HG02852 (cell line): ENCODE measurements around the gene L3MBTL4.

Experiments
- ATAC-seq: cut with Tn5 transposase; IDR thresholded peaks from one replicate; pipeline ENCODE4 v1.9.1; 2021; ENCODE audit warnings: mild to moderate bottlenecking, moderate library complexity; ENCODE audit not compliant: unreplicated experiment

L3MBTL4 gene

DNA sequence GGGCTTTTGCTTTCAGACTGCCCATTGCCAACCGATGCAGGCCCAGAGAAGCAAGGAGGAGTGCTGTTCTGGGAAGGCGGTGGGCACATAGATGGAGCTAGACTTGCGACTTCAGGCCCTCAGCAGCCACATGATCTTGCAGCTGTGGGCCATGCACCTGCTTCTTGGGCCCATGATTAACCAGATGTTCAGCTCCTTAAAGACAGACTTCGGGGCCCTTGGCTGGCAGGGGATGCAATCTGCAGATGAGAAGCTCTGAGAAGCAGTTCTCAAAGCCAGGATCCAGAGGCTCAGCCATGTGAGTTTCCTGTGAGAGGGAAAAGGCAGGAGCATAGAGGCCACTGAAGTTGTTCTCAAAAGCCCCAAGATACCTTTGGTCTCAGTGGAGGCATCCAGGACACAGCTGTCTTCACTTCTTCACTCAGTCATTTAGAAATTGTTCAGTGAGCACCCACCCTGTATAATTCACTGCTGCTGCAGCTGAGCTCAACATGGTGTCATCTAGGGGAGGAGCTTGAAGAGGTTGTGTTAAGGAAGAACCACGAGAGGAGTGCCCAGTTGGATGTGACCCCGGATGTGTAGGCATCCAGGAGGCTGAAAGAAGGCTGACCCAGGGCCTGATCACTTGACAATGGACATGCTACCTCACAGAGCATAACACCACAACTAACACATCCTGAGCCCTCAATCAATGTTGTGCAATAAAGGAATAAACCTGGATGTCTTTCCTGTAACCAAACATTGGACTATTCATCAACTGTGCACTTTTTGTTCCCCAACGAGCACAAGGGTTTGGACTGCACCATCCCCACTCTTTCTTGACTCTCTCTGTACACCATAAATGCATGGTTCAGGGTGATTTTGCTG is 474.7 kb downstream of the L3MBTL4 start:
- ATAC-seq: no peak

DNA sequence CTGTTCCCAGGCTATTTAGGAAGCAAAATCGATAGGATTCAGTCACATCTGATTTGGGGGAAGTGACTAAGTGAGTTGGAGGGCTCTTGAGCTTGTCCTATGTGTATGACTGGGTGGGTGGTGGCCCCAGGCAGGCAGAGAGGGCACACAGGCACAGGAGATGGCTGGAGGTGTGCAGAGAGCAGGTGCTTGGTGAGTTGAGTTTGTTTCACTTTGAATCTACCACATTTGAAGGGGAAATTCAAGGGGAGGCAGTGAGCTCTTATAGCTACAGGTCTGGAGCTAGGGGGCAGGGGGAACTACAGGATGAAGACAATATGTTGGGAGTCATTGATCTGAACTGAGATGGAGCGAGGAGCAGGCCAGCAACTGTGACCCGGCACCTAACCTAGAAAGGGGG is 476.9 kb downstream of the L3MBTL4 start:
- peak; percentile 51 for ATAC-seq

DNA sequence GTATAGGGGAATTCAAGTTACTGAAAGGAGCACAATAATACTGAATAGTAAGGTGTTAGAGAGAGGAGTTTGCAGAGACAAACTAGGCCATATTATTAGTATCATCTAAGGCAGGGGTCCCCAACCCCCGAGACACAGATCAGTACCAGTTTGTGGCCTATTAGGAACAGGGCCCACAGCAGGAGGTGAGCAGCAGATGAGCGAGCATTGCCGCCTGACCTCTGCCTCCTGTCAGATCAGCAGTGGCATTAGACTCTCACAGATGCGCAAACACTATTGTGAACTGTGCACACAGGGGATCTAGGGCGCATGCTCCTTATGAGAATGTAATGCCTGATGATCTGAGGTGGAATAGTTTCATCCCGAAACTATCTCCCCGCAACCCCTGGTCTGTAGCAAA is 477.6 kb downstream of the L3MBTL4 start:
- no peak for ATAC-seq

DNA sequence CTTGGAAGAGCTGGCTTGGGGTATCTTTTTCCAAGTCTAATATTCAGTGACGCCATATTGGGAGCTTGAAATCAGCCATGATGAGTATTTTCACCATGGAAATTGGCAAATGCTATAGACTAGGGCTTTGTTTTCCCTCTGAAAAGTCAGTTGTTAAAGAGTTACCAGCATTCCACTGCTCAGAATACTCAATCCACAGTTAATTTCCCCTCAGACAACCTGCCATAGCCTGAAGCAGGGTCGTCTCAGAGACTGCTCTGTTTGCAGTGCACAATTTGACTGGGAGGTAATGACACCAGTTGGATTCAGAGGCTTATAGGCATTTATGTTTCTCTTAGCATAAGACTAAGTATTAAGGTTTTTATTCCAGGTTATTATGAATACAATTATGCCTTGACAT is 483.9 kb downstream of the L3MBTL4 start:
- ATAC-seq: no peak

DNA sequence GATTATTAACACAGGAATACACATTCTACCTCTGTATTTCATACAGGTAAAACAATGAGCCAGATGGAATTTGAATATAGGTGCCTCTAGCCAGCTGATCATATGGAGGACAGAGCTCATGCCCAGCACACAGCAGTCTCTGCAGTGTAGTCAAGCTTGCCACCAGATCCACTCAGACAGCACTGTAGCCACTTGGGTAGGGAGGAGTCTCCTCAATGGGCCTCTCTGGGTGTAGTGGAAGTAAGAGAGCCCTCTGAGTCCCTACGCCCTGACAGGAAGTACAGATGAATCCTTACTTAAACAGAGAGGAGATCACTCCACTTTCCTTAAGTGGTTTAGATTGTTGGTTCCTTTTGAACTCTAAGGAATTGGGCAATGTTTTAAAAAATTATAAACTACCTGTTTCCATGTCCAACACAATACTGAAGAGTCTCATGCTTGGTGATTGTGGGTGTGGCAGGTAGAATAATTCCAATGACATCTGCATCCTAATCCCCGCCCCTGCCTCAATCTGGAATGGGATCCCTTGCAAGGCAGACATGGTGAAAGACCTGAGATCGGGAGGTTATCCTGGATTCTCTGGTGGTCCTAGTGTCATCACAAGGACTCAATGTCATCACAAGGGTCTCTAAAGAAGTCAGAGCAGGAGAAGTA is 496.4 kb downstream of the L3MBTL4 start:
- ATAC-seq: no peak

DNA sequence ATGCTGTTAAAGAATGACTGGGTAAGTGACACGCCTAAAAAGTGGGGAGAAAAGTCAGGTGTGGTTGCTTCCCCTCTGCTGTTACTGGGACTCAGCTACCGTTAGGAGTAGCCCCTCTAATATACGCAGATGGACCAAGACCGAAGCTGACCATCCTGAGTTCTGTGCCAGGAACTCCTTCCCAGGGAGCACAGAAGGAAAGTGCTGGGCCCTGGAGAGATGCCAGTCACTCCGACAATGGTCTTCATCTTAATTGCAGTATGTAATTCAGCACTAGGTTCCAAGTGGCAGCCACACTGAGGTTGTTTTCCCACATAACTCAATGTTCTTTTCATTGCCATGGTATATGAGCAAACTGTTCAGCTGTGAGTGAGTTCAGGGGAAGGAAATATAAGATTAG is 499.8 kb downstream of the L3MBTL4 start:
- no peak for ATAC-seq

DNA sequence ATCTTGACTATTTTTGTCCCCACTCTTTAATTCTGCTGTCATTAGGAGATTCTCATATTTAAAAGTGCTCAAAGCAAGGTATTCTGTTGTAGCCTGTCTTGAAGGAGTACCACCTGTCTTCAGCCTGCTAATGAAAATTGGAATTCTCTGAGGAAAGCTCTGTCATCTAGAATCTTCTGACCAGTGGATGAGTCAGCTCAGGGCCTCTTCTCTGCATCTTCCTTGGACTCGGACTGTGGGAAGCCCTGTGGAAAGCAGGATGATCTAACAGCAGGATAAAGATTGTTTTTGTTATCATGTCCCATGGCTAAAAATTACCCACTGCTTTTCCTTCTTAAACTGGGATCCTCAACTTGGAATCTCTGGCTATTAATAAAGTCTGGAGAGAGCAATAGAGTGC is 500.7 kb downstream of the L3MBTL4 start:
- ATAC-seq: no peak

DNA sequence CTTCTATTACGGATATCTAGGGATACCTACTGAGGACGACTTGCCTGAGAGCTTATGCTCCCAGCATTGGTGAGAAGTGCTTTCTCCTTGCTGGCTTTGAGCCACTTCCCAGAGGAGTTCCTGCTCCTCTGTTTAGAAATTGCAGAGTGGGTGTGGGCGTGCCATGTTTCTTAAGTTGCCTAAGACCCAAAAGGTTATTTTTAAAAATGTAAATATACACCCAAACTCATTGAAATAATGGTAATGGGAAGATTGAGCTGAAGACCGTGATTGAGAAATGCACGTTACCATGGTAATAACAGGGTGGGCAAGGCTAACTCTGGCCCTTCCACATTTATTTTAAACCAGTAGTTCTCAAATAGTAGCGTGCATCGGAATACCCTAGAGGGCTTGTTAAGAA is 502.1 kb downstream of the L3MBTL4 start:
- ATAC-seq: no peak

DNA sequence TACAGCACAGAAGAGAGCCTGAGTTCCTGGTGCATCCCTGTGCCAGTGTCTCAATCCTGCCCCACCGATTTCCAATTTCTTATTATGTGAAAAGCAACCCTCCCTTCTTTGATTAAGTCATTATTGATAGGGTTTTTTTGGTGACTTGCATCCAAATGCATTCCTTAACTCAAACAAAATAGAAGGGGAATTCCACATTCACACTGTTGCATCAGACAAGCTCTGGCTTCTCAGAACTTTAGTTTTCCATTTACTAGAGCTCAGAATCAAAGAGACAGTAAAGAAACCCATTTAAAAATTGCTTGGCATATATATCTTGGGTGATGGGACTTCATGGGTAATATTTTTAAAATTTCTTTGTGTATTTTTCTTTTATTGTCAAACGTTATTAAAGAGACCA is 505.6 kb downstream of the L3MBTL4 start:
- no peak for ATAC-seq
